Ureter (tissue), 1 donor: ENCODE measurements around the gene POLA1. TPM values are rescaled to one million over a fixed set of nuclear protein-coding genes. Genes with fewer than 3 reads are reported as not detected.

Experiments used
- DNase-seq: peaks from one replicate; pipeline ENCODE4 v3.0.0-alpha.2; 2020; ENCODE audit warnings: low spot score
- total RNA-seq: library from RNA; stranded (reverse); gene quantifications from one replicate; pipeline ENCODE4 v1.2.4, GENCODE V29; 2023
- donor health status: DM: yes; HTN: yes; CAD: no.

The POLA1 gene
- total RNA-seq, 1 donor from 2014 or later: 14.6 TPM

GRCh38 chrX:25007059-25008053 lies 313.6 kb downstream of the POLA1 start:
- DNase-seq: no peak

- no peak for DNase-seq
Observed at GRCh38 chrX:25009407-25009806, 315.7 kb downstream of the POLA1 start.

GRCh38 chrX:25010784-25011588 lies 317.3 kb downstream of the POLA1 start:
- no peak for DNase-seq

- DNase-seq: no peak
Observed at GRCh38 chrX:25011589-25012432, 318.1 kb downstream of the POLA1 start.

GRCh38 chrX:25012433-25012735 lies 318.7 kb downstream of the POLA1 start:
- DNase-seq: no peak

- DNase-seq: no peak
Observed at GRCh38 chrX:25012793-25013631, 319.3 kb downstream of the POLA1 start.

GRCh38 chrX:25013632-25014365 lies 320.1 kb downstream of the POLA1 start:
- DNase-seq: no peak

- DNase-seq: no peak
Observed at GRCh38 chrX:25014366-25014838, 320.7 kb downstream of the POLA1 start.

GRCh38 chrX:25015486-25016360 lies 322.0 kb downstream of the POLA1 start, which contains the start of gene ARX:
Gene ARX, minus strand, starts transcription at chrX:25015965. Its CDS starts 228 bp downstream, at chrX:25015737.
- DNase-seq: no peak

GRCh38 chrX:25016361-25016671 lies 322.6 kb downstream of the POLA1 start:
- no peak for DNase-seq

- DNase-seq: no peak
Observed at GRCh38 chrX:25016938-25017598, 323.4 kb downstream of the POLA1 start.

- no peak for DNase-seq
Observed at GRCh38 chrX:25017667-25018247, 324.0 kb downstream of the POLA1 start.

- DNase-seq: no peak
Observed at GRCh38 chrX:25018682-25019081, 325.0 kb downstream of the POLA1 start.

GRCh38 chrX:25019707-25020390 lies 326.1 kb downstream of the POLA1 start:
- no peak for DNase-seq

GRCh38 chrX:25020391-25020904 lies 326.7 kb downstream of the POLA1 start:
- no peak for DNase-seq

- no peak for DNase-seq
Observed at GRCh38 chrX:25020905-25021449, 327.3 kb downstream of the POLA1 start.
